NCI-H82 (cell line): ENCODE results near the gene SLC16A9.

ENCODE experiments used
- DNase-seq: peaks from one replicate; lab custom pipeline; 2025; lab: John Stamatoyannopoulos, UW

The SLC16A9 gene

GRCh38 chr10:59628456-59628855, 81.2 kb downstream of the SLC16A9 start:
- DNase-seq: peak; percentile 9

GRCh38 chr10:59627366-59628018, 82.2 kb downstream of the SLC16A9 start:
- no peak for DNase-seq

GRCh38 chr10:59626523-59626869, 83.2 kb downstream of the SLC16A9 start:
- no peak for DNase-seq

- peak; percentile 93 for DNase-seq
These were observed 83.7 kb downstream of the SLC16A9 start for GRCh38 chr10:59625721-59626522.

GRCh38 chr10:59624951-59625350, 84.7 kb downstream of the SLC16A9 start:
- DNase-seq: no peak

- no peak for DNase-seq
These were observed 85.5 kb downstream of the SLC16A9 start for GRCh38 chr10:59624136-59624535.

- DNase-seq: no peak
These were observed 86.2 kb downstream of the SLC16A9 start for GRCh38 chr10:59623133-59624121.

- DNase-seq: peak; percentile 78
These were observed 87.1 kb downstream of the SLC16A9 start for GRCh38 chr10:59622320-59623132.

- no peak for DNase-seq
These were observed 87.9 kb downstream of the SLC16A9 start for GRCh38 chr10:59621771-59622170.

GRCh38 chr10:59618666-59619065, 91.0 kb downstream of the SLC16A9 start:
- DNase-seq: no peak

- DNase-seq: no peak
These were observed 91.7 kb downstream of the SLC16A9 start for GRCh38 chr10:59617996-59618395.

GRCh38 chr10:59611048-59611447, 98.6 kb downstream of the SLC16A9 start:
- DNase-seq: no peak

GRCh38 chr10:59607970-59608369, 101.7 kb downstream of the SLC16A9 start:
- no peak for DNase-seq

GRCh38 chr10:59606551-59606961, 103.1 kb downstream of the SLC16A9 start:
- DNase-seq: no peak

GRCh38 chr10:59601985-59602384, 107.7 kb downstream of the SLC16A9 start:
- no peak for DNase-seq
